ENCODE measurements around the gene TNFSF4.

The TNFSF4 gene

DNA sequence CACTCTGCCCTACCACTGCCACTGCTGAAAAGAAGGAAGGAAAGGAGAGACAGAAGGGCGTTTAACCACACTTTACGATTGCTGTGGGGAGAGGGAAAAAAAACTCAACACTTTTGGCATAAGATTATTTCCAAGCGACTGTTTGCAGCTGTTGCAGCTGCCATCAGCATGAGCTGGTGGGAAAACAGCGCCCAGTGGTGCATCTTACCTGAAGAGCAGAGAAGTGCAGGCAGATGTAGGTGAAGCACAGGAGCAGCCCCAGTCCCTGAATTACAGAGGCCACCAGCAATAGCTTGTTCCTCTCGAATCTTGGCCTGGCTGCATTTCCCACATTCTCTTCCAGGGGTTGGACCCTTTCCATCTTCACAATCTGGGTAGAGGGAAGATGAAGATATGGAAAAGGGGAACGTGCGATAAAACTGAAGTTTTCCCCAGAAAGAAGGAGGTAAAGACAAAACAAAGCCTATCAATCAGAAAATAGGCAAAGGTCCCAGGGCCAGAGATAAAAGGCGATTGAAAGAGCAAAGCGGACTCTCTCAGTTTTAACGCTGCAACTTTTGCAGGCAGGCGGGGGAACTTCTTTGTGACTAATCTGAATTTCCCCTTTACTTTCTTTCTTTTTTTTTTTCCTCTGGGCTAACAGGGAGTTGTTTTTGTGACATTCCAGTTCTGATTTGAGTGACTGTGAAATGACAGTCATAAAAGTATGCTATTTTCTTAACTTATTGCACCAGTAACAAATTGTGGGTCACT, at the start of gene TNFSF4:
Gene TNFSF4 (minus strand): TSS at position 516 of the 753 bp plus-strand sequence. CDS start 155 bp downstream, at position 361.
- TF ChIP-seq, protein P1, sequence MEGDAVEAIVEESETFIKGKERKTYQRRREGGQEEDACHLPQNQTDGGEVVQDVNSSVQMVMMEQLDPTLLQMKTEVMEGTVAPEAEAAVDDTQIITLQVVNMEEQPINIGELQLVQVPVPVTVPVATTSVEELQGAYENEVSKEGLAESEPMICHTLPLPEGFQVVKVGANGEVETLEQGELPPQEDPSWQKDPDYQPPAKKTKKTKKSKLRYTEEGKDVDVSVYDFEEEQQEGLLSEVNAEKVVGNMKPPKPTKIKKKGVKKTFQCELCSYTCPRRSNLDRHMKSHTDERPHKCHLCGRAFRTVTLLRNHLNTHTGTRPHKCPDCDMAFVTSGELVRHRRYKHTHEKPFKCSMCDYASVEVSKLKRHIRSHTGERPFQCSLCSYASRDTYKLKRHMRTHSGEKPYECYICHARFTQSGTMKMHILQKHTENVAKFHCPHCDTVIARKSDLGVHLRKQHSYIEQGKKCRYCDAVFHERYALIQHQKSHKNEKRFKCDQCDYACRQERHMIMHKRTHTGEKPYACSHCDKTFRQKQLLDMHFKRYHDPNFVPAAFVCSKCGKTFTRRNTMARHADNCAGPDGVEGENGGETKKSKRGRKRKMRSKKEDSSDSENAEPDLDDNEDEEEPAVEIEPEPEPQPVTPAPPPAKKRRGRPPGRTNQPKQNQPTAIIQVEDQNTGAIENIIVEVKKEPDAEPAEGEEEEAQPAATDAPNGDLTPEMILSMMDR (IDR thresholded peaks at IDR 0.05; ENCODE audit: control insufficient read depth, insufficient read depth, low read depth, low read length, missing control alignments) = no peak
- peak within 1 kb of the TSS; percentile 0 for H3K4me3 ChIP-seq (ENCODE audit: control insufficient read depth, low read depth, low read length)
- DNase-seq (ENCODE audit: low read depth) = no peak

DNA sequence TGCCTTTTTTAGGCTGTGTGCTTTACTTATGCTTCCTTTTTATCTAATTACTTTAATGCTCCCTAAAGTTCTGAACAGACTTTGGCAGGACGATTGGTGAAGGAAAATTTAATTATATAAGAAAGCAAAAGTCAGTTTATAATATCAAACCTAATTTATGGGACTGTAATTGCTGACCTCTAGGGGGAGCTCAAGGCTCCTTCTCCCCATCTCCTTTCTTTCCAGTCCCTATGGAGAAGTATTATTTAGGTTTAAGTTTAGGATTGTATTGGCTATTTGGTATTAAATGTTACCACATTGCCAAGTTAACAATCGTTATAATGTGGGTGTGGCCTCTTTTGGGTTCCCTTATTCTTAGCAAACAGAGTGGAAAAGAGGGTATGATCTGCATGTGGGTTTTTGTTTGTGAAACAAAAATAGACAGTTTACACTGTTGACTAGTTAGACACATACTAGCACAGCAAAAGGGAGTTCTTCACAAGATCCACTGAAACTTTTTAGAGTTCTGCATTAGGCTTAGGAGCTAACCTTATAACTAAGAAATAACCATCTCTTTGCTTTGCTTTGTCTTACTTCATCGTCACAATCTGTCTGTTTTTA, 48.2 kb upstream of the TNFSF4 start:
- no peak for DNase-seq (ENCODE audit: low read depth)
- TF ChIP-seq, protein P1 (IDR thresholded peaks at IDR 0.05; ENCODE audit: control insufficient read depth, insufficient read depth, low read depth, low read length, missing control alignments) = peak; percentile 77
- H3K4me3 ChIP-seq (ENCODE audit: control insufficient read depth, low read depth, low read length) = no peak overlapping the region

- no peak for DNase-seq (ENCODE audit: low read depth)
- H3K4me3 ChIP-seq (ENCODE audit: control insufficient read depth, low read depth, low read length) = no peak overlapping the region
- TF ChIP-seq, protein P1 (IDR thresholded peaks at IDR 0.05; ENCODE audit: control insufficient read depth, insufficient read depth, low read depth, low read length, missing control alignments) = no peak
Measured at GRCh38 chr1:173253046-173253445, 45.9 kb upstream of the TNFSF4 start.

GRCh38 chr1:173249349-173249748, 42.2 kb upstream of the TNFSF4 start:
- TF ChIP-seq, protein P1 (IDR thresholded peaks at IDR 0.05; ENCODE audit: control insufficient read depth, insufficient read depth, low read depth, low read length, missing control alignments) = no peak
- H3K4me3 ChIP-seq (ENCODE audit: control insufficient read depth, low read depth, low read length) = no peak overlapping the region
- no peak for DNase-seq (ENCODE audit: low read depth)

GRCh38 chr1:173248247-173248940, 41.3 kb upstream of the TNFSF4 start:
- no peak for DNase-seq (ENCODE audit: low read depth)
- H3K4me3 ChIP-seq (ENCODE audit: control insufficient read depth, low read depth, low read length) = no peak overlapping the region
- TF ChIP-seq, protein P1 (IDR thresholded peaks at IDR 0.05; ENCODE audit: control insufficient read depth, insufficient read depth, low read depth, low read length, missing control alignments) = no peak

DNA sequence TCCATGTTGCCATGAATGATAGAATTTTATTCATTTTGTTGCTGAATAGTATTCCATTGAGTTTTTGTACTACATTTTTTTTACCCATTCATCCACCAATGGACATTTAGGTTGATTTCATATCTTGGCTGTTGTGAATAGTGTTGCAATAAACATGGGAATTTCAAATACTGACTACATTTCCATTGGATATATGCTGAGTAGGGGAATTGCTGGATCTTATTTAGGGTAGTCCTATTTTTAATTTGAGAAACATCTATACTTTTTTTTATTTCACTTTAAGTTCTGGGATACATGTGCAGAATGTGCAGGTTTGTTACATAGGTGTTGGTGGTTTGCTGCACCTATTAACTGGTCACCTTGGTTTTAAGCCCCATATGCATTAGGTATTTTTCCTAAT, 38.8 kb upstream of the TNFSF4 start:
- TF ChIP-seq, protein P1 (IDR thresholded peaks at IDR 0.05; ENCODE audit: control insufficient read depth, insufficient read depth, low read depth, low read length, missing control alignments) = no peak
- no peak for DNase-seq (ENCODE audit: low read depth)
- no peak overlapping the region for H3K4me3 ChIP-seq (ENCODE audit: control insufficient read depth, low read depth, low read length)

Data from AG09309 (cell line).